Lung (tissue), 12 donors: Measurements from ENCODE around the gene SPOP. TPM values are rescaled to one million over a fixed set of nuclear protein-coding genes. Genes with fewer than 3 reads are reported as not detected.
A peak's percentile ranks its signal among the peaks of the same experiment; 100 is the strongest.

ENCODE experiments used
- ATAC-seq: fragments of 200-7000 bp; cut with Tn5 transposase; one replicate; pipeline ENCODE4 v1.9.1; 2020; ENCODE audit warnings: moderate number of reproducible peaks; ENCODE audit not compliant: insufficient read depth, low FRiP score
- DNase-seq, 3 donors: peaks; one replicate each; pipeline ENCODE4 v3.0.0-alpha.2; 2013 to 2017
- H3K27ac ChIP-seq, 2 donors: one replicate each; pipeline ENCODE4 v1.5.1; 2013; ENCODE audit warnings: mild to moderate bottlenecking in 2 of 2, moderate library complexity in 2 of 2, control low read depth in 1 of 2, inconsistent platforms in 1 of 2, low read depth in 1 of 2, low read length in 1 of 2
- H3K27me3 ChIP-seq, 3 donors: one replicate each; pipeline ENCODE4 v1.5.1; 2013; ENCODE audit warnings: low read length in 2 of 3; ENCODE audit not compliant: control insufficient read depth in 3 of 3, insufficient read depth in 3 of 3
- H3K36me3 ChIP-seq, 4 donors: one replicate each; pipeline ENCODE4 v1.5.1; 2013; ENCODE audit warnings: low read length in 4 of 4, mild to moderate bottlenecking in 1 of 4, moderate library complexity in 1 of 4; ENCODE audit not compliant: control insufficient read depth in 4 of 4, insufficient read depth in 4 of 4
- H3K4me1 ChIP-seq, 5 donors: one replicate each; pipeline ENCODE4 v1.5.1; 2013; ENCODE audit warnings: low read length in 5 of 5, mild to moderate bottlenecking in 2 of 5, moderate library complexity in 1 of 5; ENCODE audit not compliant: control insufficient read depth in 5 of 5, insufficient read depth in 5 of 5
- H3K4me3 ChIP-seq: one replicate; pipeline ENCODE4 v1.5.1; 2013; ENCODE audit warnings: mild to moderate bottlenecking, control low read depth, moderate library complexity
- H3K9ac ChIP-seq, 2 donors: one replicate each; pipeline ENCODE4 v1.5.1; 2013; ENCODE audit warnings: low read length in 2 of 2, control low read depth in 1 of 2; ENCODE audit not compliant: insufficient read depth in 1 of 2
- H3K9me3 ChIP-seq, 4 donors: one replicate each; pipeline ENCODE4 v1.5.1; 2013; ENCODE audit warnings: low read length in 3 of 4, mild to moderate bottlenecking in 1 of 4, moderate library complexity in 1 of 4; ENCODE audit not compliant: control insufficient read depth in 4 of 4, insufficient read depth in 3 of 4
- WGBS, 2 donors: extraction: QIAGEN DNeasy Blood & Tissue Kit; methylation state at CpG; one replicate each; pipeline ENCODE4 v1.1.7; 2013; 5-methylcytosine and 5-hydroxymethylcytosine counted together
- polyA plus RNA-seq, 2 donors: library from polyadenylated mRNA; stranded (reverse); fragments of 200-250 nt; gene quantifications; one replicate each; pipeline ENCODE4 v1.2.1, GENCODE V29; 2013
- total RNA-seq, 2 donors: library from RNA; depleted of rRNA in 1 of 2; stranded (reverse); fragments of >200 nt in 1 of 2; gene quantifications; one replicate each; pipeline ENCODE4 v1.2.1, GENCODE V29; 2014 to 2021
- TF ChIP-seq, protein P1 (sequence below): IDR thresholded peaks from 2 replicates; pipeline ENCODE4 v1.5.1; 2012; ENCODE audit warnings: mild to moderate bottlenecking; ENCODE audit errors: control extremely low read depth, extremely low read depth
- donor health status: control.
- donor health status: control.
- donor health status: Bipolar disorder and iron deficiency.
- donor health status: healthy.
- donor health status: DM: yes; HTN: yes; CAD: no.

Gene SPOP
- total and polyA plus RNA-seq, 4 donors, result 28.7 to 98.0 (median 64.6) TPM

- DNase-seq, result peak in 1 of 3 donors; percentile 44
Measured at GRCh38 chr17:49565948-49566491, 111.9 kb downstream of the SPOP start.

DNA sequence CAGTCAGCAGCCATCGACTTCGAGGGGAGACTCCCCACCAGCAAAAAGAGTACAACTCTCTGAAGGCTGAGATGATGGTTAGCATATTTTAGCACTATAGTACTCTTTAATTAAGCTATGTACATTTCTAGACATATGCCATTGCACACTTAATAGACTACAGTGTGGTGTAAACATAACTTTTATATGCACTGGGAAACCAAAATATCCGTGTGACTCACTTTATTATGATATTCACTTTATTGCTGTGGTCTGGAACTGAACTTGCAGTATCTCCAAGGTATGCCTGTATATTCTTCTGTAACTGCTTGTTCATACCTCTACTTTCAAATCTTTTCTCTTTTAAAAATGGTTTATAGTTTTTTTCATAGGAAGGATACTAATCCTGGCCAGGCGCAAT, 113.3 kb downstream of the SPOP start:
- TF ChIP-seq, protein P1, sequence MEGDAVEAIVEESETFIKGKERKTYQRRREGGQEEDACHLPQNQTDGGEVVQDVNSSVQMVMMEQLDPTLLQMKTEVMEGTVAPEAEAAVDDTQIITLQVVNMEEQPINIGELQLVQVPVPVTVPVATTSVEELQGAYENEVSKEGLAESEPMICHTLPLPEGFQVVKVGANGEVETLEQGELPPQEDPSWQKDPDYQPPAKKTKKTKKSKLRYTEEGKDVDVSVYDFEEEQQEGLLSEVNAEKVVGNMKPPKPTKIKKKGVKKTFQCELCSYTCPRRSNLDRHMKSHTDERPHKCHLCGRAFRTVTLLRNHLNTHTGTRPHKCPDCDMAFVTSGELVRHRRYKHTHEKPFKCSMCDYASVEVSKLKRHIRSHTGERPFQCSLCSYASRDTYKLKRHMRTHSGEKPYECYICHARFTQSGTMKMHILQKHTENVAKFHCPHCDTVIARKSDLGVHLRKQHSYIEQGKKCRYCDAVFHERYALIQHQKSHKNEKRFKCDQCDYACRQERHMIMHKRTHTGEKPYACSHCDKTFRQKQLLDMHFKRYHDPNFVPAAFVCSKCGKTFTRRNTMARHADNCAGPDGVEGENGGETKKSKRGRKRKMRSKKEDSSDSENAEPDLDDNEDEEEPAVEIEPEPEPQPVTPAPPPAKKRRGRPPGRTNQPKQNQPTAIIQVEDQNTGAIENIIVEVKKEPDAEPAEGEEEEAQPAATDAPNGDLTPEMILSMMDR, result no peak
- ATAC-seq, result no peak

More at GRCh38 chr17:49565948-49566491, 111.9 kb downstream of the SPOP start:
- peak; percentile 45 for ATAC-seq
- Histone ChIP-seq H3K4me3 (no peak overlapping the region), H3K9me3 (no peaks in the 10 kb centered on the region), H3K9ac (no peak overlapping the region), H3K27me3 (peaks cover 0 to 9% (median 7%) of the 10 kb centered on the region in 3 donors), H3K36me3 (no peaks in the 10 kb centered on the region), H3K27ac (peak overlapping the region; percentile 61 to 77), H3K4me1 (no peaks in the 10 kb centered on the region)
- 22 to 28% methylated on average over 14 of the region's 14 CpGs for WGBS, 2 donors
- TF ChIP-seq, protein P1, result no peak

GRCh38 chr17:49557312-49558024, 120.4 kb downstream of the SPOP start:
- Histone ChIP-seq H3K9me3 (no peaks in the 10 kb centered on the region), H3K9ac (no peak overlapping the region), H3K4me1 (peaks cover 0 to 9% (median 2%) of the 10 kb centered on the region in 5 donors), H3K4me3 (no peak overlapping the region), H3K36me3 (no peaks in the 10 kb centered on the region), H3K27me3 (peaks cover 0 to 4% (median 0%) of the 10 kb centered on the region in 3 donors), H3K27ac (no peak overlapping the region)
- peak in 1 of 3 donors; percentile 54 for DNase-seq
- 18 to 20% methylated on average over 9 of the region's 9 CpGs for WGBS, 2 donors
- TF ChIP-seq, protein P1, result no peak
- no peak for ATAC-seq

More for the DNA sequence above, 113.3 kb downstream of the SPOP start:
- Histone ChIP-seq H3K27me3 (peaks cover 0 to 6% (median 4%) of the 10 kb centered on the region in 3 donors), H3K9me3 (no peaks in the 10 kb centered on the region), H3K27ac (no peak overlapping the region), H3K4me3 (no peak overlapping the region), H3K36me3 (no peaks in the 10 kb centered on the region), H3K9ac (no peak overlapping the region), H3K4me1 (no peaks in the 10 kb centered on the region)
- no peak for DNase-seq
- 86 to 91% methylated on average over 4 of the region's 4 CpGs for WGBS, 2 donors
